H1 (cell line): ENCODE data around the gene GRID2. TPM values are rescaled to one million over a fixed set of nuclear protein-coding genes. Genes with fewer than 3 reads are reported as not detected.
A peak's percentile ranks its signal among the peaks of the same experiment; 100 is the strongest.

Experiments
- ATF3 ChIP-seq: IDR thresholded peaks from 2 replicates; pipeline ENCODE4 v1.6.1; 2011; ENCODE audit warnings: low read depth, mild to moderate bottlenecking, low read length; ENCODE audit not compliant: insufficient read depth
- CREB1 ChIP-seq: IDR thresholded peaks from 2 replicates; pipeline ENCODE4 v1.6.1; 2012; ENCODE audit warnings: inconsistent platforms
- CTCF ChIP-seq, 3 experiments: IDR thresholded peaks; 1 replicate in 2 of 3; 2 replicates in 1 of 3; pipeline versions ENCODE4 v1.5.1 to v1.6.1; 2011; ENCODE audit warnings: low read length in 3 of 3, mild to moderate bottlenecking in 3 of 3, inconsistent platforms in 2 of 3, low read depth in 1 of 3, moderate library complexity in 1 of 3; ENCODE audit not compliant: insufficient read depth in 1 of 3; ENCODE audit errors: control extremely low read depth in 1 of 3
- E2F6 ChIP-seq: IDR thresholded peaks from 2 replicates; pipeline ENCODE4 v1.6.1; 2012; ENCODE audit warnings: inconsistent platforms
- EP300 ChIP-seq, 2 experiments: IDR thresholded peaks; 1 replicate in 1 of 2; 2 replicates in 1 of 2; pipeline ENCODE4 v1.6.1; 2011 to 2012; ENCODE audit warnings: low read depth in 2 of 2, low read length in 2 of 2, mild to moderate bottlenecking in 2 of 2, borderline replicate concordance in 1 of 2, inconsistent platforms in 1 of 2, moderate library complexity in 1 of 2
- GABPA ChIP-seq: IDR thresholded peaks from 2 replicates; pipeline ENCODE4 v1.6.1; 2011; ENCODE audit warnings: mild to moderate bottlenecking, low read length, moderate library complexity, borderline replicate concordance; ENCODE audit not compliant: insufficient read depth
- NANOG ChIP-seq: IDR thresholded peaks from 2 replicates; pipeline ENCODE4 v1.6.1; 2011; ENCODE audit warnings: low read length, low read depth, mild to moderate bottlenecking, inconsistent platforms; ENCODE audit not compliant: insufficient read depth, poor library complexity, severe bottlenecking
- POLR2AphosphoS5 ChIP-seq: IDR thresholded peaks from 2 replicates; pipeline ENCODE4 v1.6.1; 2011; ENCODE audit warnings: low read depth, low read length
- POU5F1 ChIP-seq: IDR thresholded peaks from 2 replicates; pipeline ENCODE4 v1.6.1; 2011; ENCODE audit warnings: low read depth, mild to moderate bottlenecking, low read length, moderate library complexity
- SP1 ChIP-seq: IDR thresholded peaks from 2 replicates; pipeline ENCODE4 v1.6.1; 2011; ENCODE audit warnings: low read depth, low read length
- SUZ12 ChIP-seq: fragments of 200-600 bp; sonication (generic); IDR thresholded peaks from 2 replicates; pipeline ENCODE4 v1.6.1; 2012; ENCODE audit warnings: mild to moderate bottlenecking, inconsistent platforms, low read length, moderate library complexity, mixed read lengths
- TAF1 ChIP-seq: IDR thresholded peaks from 2 replicates; pipeline ENCODE4 v1.6.1; 2011; ENCODE audit warnings: mild to moderate bottlenecking, low read depth, low read length
- TAF7 ChIP-seq: optimal IDR thresholded peaks from 2 replicates; pipeline ENCODE3; 2011; ENCODE audit warnings: low read depth, mild to moderate bottlenecking, inconsistent platforms, low read length, moderate library complexity, borderline replicate concordance
- TBP ChIP-seq: IDR thresholded peaks from 2 replicates; pipeline ENCODE4 v1.6.1; 2011; ENCODE audit warnings: low read depth, low read length, improper control_type of control experiment
- TCF12 ChIP-seq: IDR thresholded peaks from 2 replicates; pipeline ENCODE4 v1.6.1; 2011; ENCODE audit warnings: low read depth, mild to moderate bottlenecking, low read length
- polyA plus RNA-seq, 7 experiments: library from polyadenylated mRNA; depleted of rRNA in 3 of 7; stranded (reverse) in 5 of 7; unstranded in 2 of 7; fragments of >200 nt in 5 of 7; fragments of 200-250 nt in 2 of 7; gene quantifications; 1 replicate in 5 of 7; 2 replicates in 1 of 7; 4 replicates in 1 of 7; pipeline versions ENCODE4 v1.2.1 to v1.2.3, GENCODE V29; 2011 to 2013; ENCODE audit warnings: missing spikeins in 2 of 7, mixed read lengths in 2 of 7
- total RNA-seq: library from RNA; stranded (reverse); fragmentation: NEBNext Ultra II Directional; extraction: Animal tissue kit (Norgen Biotek cat#: 25700); gene quantifications from 2 replicates; pipeline ENCODE4 v1.2.1, GENCODE V29; 2021

The GRID2 gene
- total and polyA plus RNA-seq, 2 of the 8 experiments (the other 6 are each of a cell fraction or from before 2014, with no cell fraction given), result 31.1 to 81.9 TPM

GRCh38 chr4:92305148-92305877, 1.5 kb downstream of the GRID2 start (continued):
- TF ChIP-seq POLR2AphosphoS5, result peak; percentile 52
- TF ChIP-seq TCF12, result no peak
- TF ChIP-seq TAF7, result peak; percentile 89
- peak; percentile 91 for TF ChIP-seq TBP
- peak; percentile 18; the same call in 1 of the 2 replicates for TF ChIP-seq SUZ12
- peak; percentile 94 for TF ChIP-seq TAF1
- TF ChIP-seq SP1, result no peak
- TF ChIP-seq EP300 (IDR thresholded peaks at IDR 0.05; ENCODE audit: borderline replicate concordance in 1 of 2, low read depth in 2 of 2, low read length in 2 of 2), result no peak
- TF ChIP-seq GABPA, result no peak
- peak; percentile 43; the same call in 1 of the 2 replicates for TF ChIP-seq POU5F1
- peak; percentile 71 for TF ChIP-seq CREB1
- peak; percentile 60 for TF ChIP-seq NANOG
- peak in 1 of 3 experiments; percentile 17; a peak in 1 of 4 replicates for TF ChIP-seq CTCF (IDR thresholded peaks at IDR 0.05; ENCODE audit: control extremely low read depth in 1 of 3, insufficient read depth in 1 of 3, low read depth in 1 of 3, low read length in 3 of 3)
- TF ChIP-seq E2F6, result peak; percentile 94
- no peak for TF ChIP-seq ATF3
